Natural killer cell (primary cell): ENCODE results near the gene SNRPN. TPM values are rescaled to one million over a fixed set of nuclear protein-coding genes. Genes with fewer than 3 reads are reported as not detected.
"Not testable (repeated sequence)": the region's sequence is repeated elsewhere in the genome, so short reads cannot be mapped to it uniquely, and the experiment has no call there.

Experiments
- ATAC-seq, 3 donors: fragments of 150-1000 bp in 2 of 3; fragments of 200-7000 bp in 1 of 3; cut with Tn5 transposase; 1 replicate in 1 of 3; 2 replicates in 2 of 3; pipeline ENCODE4 v1.10.0; 2021; ENCODE audit warnings: mild to moderate bottlenecking in 2 of 3, moderate library complexity in 2 of 3
- DNase-seq, 2 donors: peaks; one replicate each; pipeline versions ENCODE4 v3.0.0 to v3.0.0-alpha.2; 2013 to 2021; ENCODE audit warnings: mixed read lengths in 1 of 2
- H3K27ac ChIP-seq: one replicate; pipeline ENCODE4 v1.5.1; 2013; ENCODE audit warnings: mild to moderate bottlenecking, low read length
- H3K27me3 ChIP-seq: one replicate; pipeline ENCODE4 v1.6.1; 2013; ENCODE audit warnings: low read length; ENCODE audit not compliant: control insufficient read depth, insufficient read depth
- H3K36me3 ChIP-seq: one replicate; pipeline ENCODE4 v1.6.1; 2013; ENCODE audit warnings: low read length; ENCODE audit not compliant: control insufficient read depth, insufficient read depth
- H3K4me1 ChIP-seq: one replicate; pipeline ENCODE4 v1.6.1; 2013; ENCODE audit warnings: low read length; ENCODE audit not compliant: control insufficient read depth, insufficient read depth
- H3K4me3 ChIP-seq: one replicate; pipeline ENCODE4 v1.5.1; 2013; ENCODE audit warnings: low read length
- H3K9me3 ChIP-seq: one replicate; pipeline ENCODE4 v1.6.1; 2013; ENCODE audit warnings: low read length; ENCODE audit not compliant: control insufficient read depth, insufficient read depth
- H3K27ac Mint-ChIP-seq, 2 donors: one replicate each; pipeline ENCODE4 v1.8.0; 2022; ENCODE audit warnings: mild to moderate bottlenecking in 2 of 2, mixed read lengths in 2 of 2, moderate library complexity in 1 of 2
- H3K27me3 Mint-ChIP-seq, 2 donors: one replicate each; pipeline ENCODE4 v1.8.0; 2022; ENCODE audit warnings: low read depth in 2 of 2, mixed read lengths in 2 of 2
- H3K36me3 Mint-ChIP-seq: one replicate; pipeline ENCODE4 v1.8.0; 2022; ENCODE audit warnings: mixed read lengths
- H3K4me1 Mint-ChIP-seq, 2 donors: one replicate each; pipeline ENCODE4 v1.8.0; 2022; ENCODE audit warnings: mixed read lengths in 2 of 2
- H3K4me3 Mint-ChIP-seq: one replicate; pipeline ENCODE4 v1.8.0; 2022; ENCODE audit warnings: mild to moderate bottlenecking, moderate library complexity, mixed read lengths
- H3K9me3 Mint-ChIP-seq, 2 donors: one replicate each; pipeline ENCODE4 v1.8.0; 2022; ENCODE audit warnings: mixed read lengths in 2 of 2
- WGBS: methylation state at CpG from one replicate; pipeline ENCODE4 v1.1.7; 2013; ENCODE audit warnings: missing lambda C conversion rate; ENCODE audit not compliant: insufficient coverage; 5-methylcytosine and 5-hydroxymethylcytosine counted together
- intact Hi-C: fragments of 100-400 bp; cut with micrococcal nuclease; formaldehyde crosslinking; loops from one replicate; pipeline ENCODE4 v1.14.2; 2022
- total RNA-seq, 4 donors: library from RNA; stranded (reverse); fragments of 120-200 nt in 1 of 4; gene quantifications; one replicate each; pipeline versions ENCODE4 v1.2.3 to v1.2.4, GENCODE V29; 2013 to 2022
- TF ChIP-seq, protein P1 (sequence below): fragments of 200-600 bp; IDR thresholded peaks from one replicate; pipeline ENCODE4 v1.8.0; 2022; ENCODE audit warnings: antibody characterized with exemption

SNRPN gene
- total RNA-seq, 3 donors from 2014 or later (not counting 1 experiment from before 2014, with no cell fraction given) = 64.1 to 68.8 (median 65.0) TPM

- intact Hi-C loops = no loop called here
- Mint-ChIP-seq H3K9me3 (peaks cover 11 to 15% of the 10 kb centered on the region in 2 donors), H3K27me3 (no peaks in the 10 kb centered on the region), H3K4me1 (peaks cover 5 to 8% of the 10 kb centered on the region in 2 donors), H3K4me3 (no peak overlapping the region), H3K36me3 (peaks cover 8% of the 10 kb centered on the region), H3K27ac (no peak overlapping the region)
- no peaks in the 10 kb centered on the region for H3K36me3 ChIP-seq
- TF ChIP-seq, protein P1, sequence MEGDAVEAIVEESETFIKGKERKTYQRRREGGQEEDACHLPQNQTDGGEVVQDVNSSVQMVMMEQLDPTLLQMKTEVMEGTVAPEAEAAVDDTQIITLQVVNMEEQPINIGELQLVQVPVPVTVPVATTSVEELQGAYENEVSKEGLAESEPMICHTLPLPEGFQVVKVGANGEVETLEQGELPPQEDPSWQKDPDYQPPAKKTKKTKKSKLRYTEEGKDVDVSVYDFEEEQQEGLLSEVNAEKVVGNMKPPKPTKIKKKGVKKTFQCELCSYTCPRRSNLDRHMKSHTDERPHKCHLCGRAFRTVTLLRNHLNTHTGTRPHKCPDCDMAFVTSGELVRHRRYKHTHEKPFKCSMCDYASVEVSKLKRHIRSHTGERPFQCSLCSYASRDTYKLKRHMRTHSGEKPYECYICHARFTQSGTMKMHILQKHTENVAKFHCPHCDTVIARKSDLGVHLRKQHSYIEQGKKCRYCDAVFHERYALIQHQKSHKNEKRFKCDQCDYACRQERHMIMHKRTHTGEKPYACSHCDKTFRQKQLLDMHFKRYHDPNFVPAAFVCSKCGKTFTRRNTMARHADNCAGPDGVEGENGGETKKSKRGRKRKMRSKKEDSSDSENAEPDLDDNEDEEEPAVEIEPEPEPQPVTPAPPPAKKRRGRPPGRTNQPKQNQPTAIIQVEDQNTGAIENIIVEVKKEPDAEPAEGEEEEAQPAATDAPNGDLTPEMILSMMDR = no peak
- no peak overlapping the region for H3K4me3 ChIP-seq
- no peaks in the 10 kb centered on the region for H3K27me3 ChIP-seq
- H3K27ac ChIP-seq = no peak overlapping the region
- peaks cover 11% of the 10 kb centered on the region for H3K9me3 ChIP-seq
- 95% methylated on average over 2 of the region's 2 CpGs for whole genome bisulfite sequencing
- H3K4me1 ChIP-seq = no peaks in the 10 kb centered on the region
- no peak for DNase-seq
- ATAC-seq = no peak
Measured at GRCh38 chr15:24919446-24919845, 35.3 kb upstream of the SNRPN start.

DNA sequence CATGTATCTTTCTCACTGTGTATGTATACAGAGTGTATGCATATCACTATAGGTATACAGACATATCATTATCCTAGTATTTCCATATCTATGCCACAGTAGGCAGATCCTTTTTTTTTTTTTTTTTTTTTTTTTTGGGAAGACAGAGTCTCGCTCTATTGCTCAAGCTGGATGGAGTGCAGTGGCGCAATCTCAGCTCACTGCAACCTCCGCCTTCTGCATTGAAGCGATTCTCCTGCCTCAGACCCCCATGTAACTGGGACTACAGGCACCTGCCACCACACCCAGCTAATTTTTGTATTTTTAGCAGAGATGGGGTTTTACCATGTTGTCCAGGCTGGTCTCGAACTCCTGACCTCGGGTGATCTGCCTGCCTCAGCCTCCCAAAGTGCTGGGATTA, 32.0 kb upstream of the SNRPN start:
- H3K4me1 Mint-ChIP-seq, H3K27me3 Mint-ChIP-seq, H3K4me3 ChIP-seq, ATAC-seq, H3K9me3 ChIP-seq, H3K36me3 Mint-ChIP-seq, H3K4me3 Mint-ChIP-seq, H3K36me3 ChIP-seq, intact Hi-C loops, H3K27ac ChIP-seq, DNase-seq, H3K27me3 ChIP-seq, H3K9me3 Mint-ChIP-seq, H3K4me1 ChIP-seq, H3K27ac Mint-ChIP-seq: not testable (repeated sequence)
- WGBS = 89% methylated on average over 6 of the region's 6 CpGs

DNA sequence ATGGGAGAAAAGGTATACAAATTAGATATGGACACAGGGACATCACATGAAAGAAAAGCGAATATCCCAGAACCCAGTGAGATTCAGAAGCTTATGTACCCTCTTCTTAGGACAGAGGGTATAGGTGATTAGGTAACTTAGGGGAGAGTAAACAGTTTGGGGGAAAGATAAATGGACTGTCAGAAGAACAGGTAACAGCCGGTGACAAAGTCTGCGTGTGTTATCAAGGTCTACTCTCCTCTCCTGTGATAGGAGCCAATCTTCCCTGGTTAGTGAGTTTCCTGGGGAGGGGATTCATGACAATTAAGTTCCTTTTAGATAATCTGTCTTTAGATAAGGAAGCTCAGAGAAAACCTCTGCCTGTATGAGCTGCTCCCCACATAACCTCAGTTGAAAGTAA, 30.6 kb upstream of the SNRPN start:
- H3K9me3 Mint-ChIP-seq = peaks cover 2 to 7% of the 10 kb centered on the region in 2 donors

DNA sequence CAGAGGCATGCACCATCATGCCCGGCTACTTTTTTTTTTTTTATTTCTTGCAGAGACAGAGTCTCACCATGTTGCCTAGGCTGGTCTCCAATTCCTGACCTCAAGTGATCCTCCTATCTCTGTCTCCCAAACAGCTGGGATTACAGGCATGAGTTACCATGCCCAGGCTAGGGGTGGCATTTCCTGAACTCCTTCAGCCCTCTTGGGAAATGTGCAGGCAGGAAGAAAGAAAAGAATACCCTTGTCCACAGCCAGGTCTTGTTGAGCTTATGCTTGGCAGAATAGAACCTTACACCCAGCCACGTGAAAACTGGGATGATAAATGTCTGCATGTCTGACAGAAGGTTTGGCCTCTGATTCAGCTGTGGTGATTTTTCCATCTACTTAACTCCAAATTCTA, 30.2 kb upstream of the SNRPN start:
- no peak for DNase-seq
- H3K27ac Mint-ChIP-seq = no peak overlapping the region
- H3K4me1 ChIP-seq = no peaks in the 10 kb centered on the region
- no peaks in the 10 kb centered on the region for H3K36me3 ChIP-seq
- ATAC-seq = no peak
- no peak overlapping the region for H3K4me3 Mint-ChIP-seq
- H3K9me3 Mint-ChIP-seq = peaks cover 2 to 7% of the 10 kb centered on the region in 2 donors
- 69% methylated on average over 1 of the region's 2 CpGs for WGBS
- H3K27ac ChIP-seq = no peak overlapping the region
- no peaks in the 10 kb centered on the region for H3K27me3 ChIP-seq
- no peaks in the 10 kb centered on the region for H3K4me1 Mint-ChIP-seq
- intact Hi-C loops = no loop called here
- peaks cover 2% of the 10 kb centered on the region for H3K9me3 ChIP-seq
- TF ChIP-seq, protein P1 = no peak
- H3K27me3 Mint-ChIP-seq = no peaks in the 10 kb centered on the region
- no peak overlapping the region for H3K4me3 ChIP-seq
- H3K36me3 Mint-ChIP-seq = no peaks in the 10 kb centered on the region

More for the DNA sequence above, 30.6 kb upstream of the SNRPN start:
- Histone ChIP-seq H3K4me3 (no peak overlapping the region), H3K27me3 (no peaks in the 10 kb centered on the region), H3K36me3 (no peaks in the 10 kb centered on the region), H3K9me3 (peaks cover 2% of the 10 kb centered on the region), H3K27ac (no peak overlapping the region), H3K4me1 (no peaks in the 10 kb centered on the region)
- DNase-seq (no peak), ATAC-seq (no peak)
- WGBS = 90% methylated on average over 3 of the region's 3 CpGs
- Mint-ChIP-seq H3K27me3 (no peaks in the 10 kb centered on the region), H3K36me3 (no peaks in the 10 kb centered on the region), H3K27ac (no peak overlapping the region), H3K4me1 (no peaks in the 10 kb centered on the region), H3K4me3 (no peak overlapping the region)
- TF ChIP-seq, protein P1 = no peak
- intact Hi-C loops = no loop called here

GRCh38 chr15:24931874-24932732, 22.7 kb upstream of the SNRPN start:
- H3K4me3 Mint-ChIP-seq, ATAC-seq, H3K4me1 Mint-ChIP-seq, H3K4me1 ChIP-seq, H3K36me3 ChIP-seq, H3K27ac ChIP-seq, intact Hi-C loops, H3K27ac Mint-ChIP-seq, H3K27me3 ChIP-seq, H3K9me3 ChIP-seq, H3K36me3 Mint-ChIP-seq, H3K27me3 Mint-ChIP-seq, DNase-seq, H3K4me3 ChIP-seq: not testable (repeated sequence)
- H3K9me3 Mint-ChIP-seq = peaks cover 5 to 15% of the 10 kb centered on the region in 2 donors
- WGBS = 87% methylated on average over 10 of the region's 10 CpGs
